Uterus (tissue), 2 donors: ENCODE results near the gene RAD51B.

Experiments used
- POLR2A ChIP-seq, 2 donors: fragments of 450-650 bp; IDR thresholded peaks; one replicate each; pipeline ENCODE4 v1.6.1; 2016; ENCODE audit warnings: antibody characterized with exemption in 2 of 2, mild to moderate bottlenecking in 1 of 2, moderate library complexity in 1 of 2
- TF ChIP-seq, protein P1 (sequence below), 4 experiments: fragments of 200-600 bp in 2 of 4; fragments of 450-650 bp in 2 of 4; sonication (generic) in 2 of 4; IDR thresholded peaks; one replicate each; pipeline ENCODE4 v1.5.1; 2016 to 2019; ENCODE audit warnings: antibody characterized with exemption in 4 of 4, mild to moderate bottlenecking in 2 of 4, moderate library complexity in 1 of 4

DNA sequence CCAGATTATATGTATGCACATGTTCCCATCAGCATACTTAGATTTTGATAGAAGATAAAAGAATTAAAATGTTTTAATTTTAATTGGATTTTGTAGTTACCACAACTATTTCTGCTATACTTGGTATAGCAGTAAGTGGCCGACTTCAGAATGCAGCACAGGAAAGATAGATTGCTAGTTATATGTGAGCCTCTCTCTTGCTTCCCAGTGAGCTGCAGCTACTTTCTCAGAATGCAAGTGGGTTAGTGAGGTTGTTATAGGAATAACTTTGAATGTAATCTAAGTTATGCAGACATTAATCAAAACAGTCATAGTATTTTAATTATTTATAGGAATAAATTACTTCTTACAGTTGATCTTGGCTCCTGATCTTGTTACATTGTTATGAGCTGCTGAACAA lies 240.6 kb downstream of the RAD51B start:
- TF ChIP-seq, protein P1, sequence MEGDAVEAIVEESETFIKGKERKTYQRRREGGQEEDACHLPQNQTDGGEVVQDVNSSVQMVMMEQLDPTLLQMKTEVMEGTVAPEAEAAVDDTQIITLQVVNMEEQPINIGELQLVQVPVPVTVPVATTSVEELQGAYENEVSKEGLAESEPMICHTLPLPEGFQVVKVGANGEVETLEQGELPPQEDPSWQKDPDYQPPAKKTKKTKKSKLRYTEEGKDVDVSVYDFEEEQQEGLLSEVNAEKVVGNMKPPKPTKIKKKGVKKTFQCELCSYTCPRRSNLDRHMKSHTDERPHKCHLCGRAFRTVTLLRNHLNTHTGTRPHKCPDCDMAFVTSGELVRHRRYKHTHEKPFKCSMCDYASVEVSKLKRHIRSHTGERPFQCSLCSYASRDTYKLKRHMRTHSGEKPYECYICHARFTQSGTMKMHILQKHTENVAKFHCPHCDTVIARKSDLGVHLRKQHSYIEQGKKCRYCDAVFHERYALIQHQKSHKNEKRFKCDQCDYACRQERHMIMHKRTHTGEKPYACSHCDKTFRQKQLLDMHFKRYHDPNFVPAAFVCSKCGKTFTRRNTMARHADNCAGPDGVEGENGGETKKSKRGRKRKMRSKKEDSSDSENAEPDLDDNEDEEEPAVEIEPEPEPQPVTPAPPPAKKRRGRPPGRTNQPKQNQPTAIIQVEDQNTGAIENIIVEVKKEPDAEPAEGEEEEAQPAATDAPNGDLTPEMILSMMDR (IDR thresholded peaks at IDR 0.05): no peak
- TF ChIP-seq POLR2A (IDR thresholded peaks at IDR 0.05): no peak
